GM18499 (cell line): ENCODE data around the gene SNCAIP.
"Not testable (repeated sequence)": the region's sequence is repeated elsewhere in the genome, so short reads cannot be mapped to it uniquely, and the experiment has no call there.

Source experiments
- ATAC-seq: cut with Tn5 transposase; IDR thresholded peaks from one replicate; pipeline ENCODE4 v1.9.1; 2021; ENCODE audit warnings: moderate number of reproducible peaks; ENCODE audit not compliant: insufficient read depth, unreplicated experiment

Gene SNCAIP

GRCh38 chr5:122354293-122354692 is 42.3 kb downstream of the SNCAIP start:
- ATAC-seq, result no peak

- ATAC-seq, result no peak
These were observed 43.3 kb downstream of the SNCAIP start for GRCh38 chr5:122355324-122355723.

GRCh38 chr5:122356855-122357254 is 44.8 kb downstream of the SNCAIP start:
- no peak for ATAC-seq

GRCh38 chr5:122358372-122358979 is 46.4 kb downstream of the SNCAIP start:
- ATAC-seq, result no peak

GRCh38 chr5:122362361-122362760 is 50.3 kb downstream of the SNCAIP start:
- ATAC-seq, result no peak

GRCh38 chr5:122363623-122364022 is 51.6 kb downstream of the SNCAIP start:
- ATAC-seq, result no peak

GRCh38 chr5:122366501-122366900 is 54.5 kb downstream of the SNCAIP start:
- no peak for ATAC-seq

GRCh38 chr5:122367456-122367855 is 55.4 kb downstream of the SNCAIP start:
- ATAC-seq, result no peak

GRCh38 chr5:122368510-122369251 is 56.6 kb downstream of the SNCAIP start:
- no peak for ATAC-seq

- no peak for ATAC-seq
These were observed 57.3 kb downstream of the SNCAIP start for GRCh38 chr5:122369253-122369815.

GRCh38 chr5:122371511-122372151 is 59.6 kb downstream of the SNCAIP start:
- ATAC-seq, result no peak

- ATAC-seq, result no peak
These were observed 62.1 kb downstream of the SNCAIP start for GRCh38 chr5:122374110-122374509.

GRCh38 chr5:122375801-122376200 is 63.8 kb downstream of the SNCAIP start:
- no peak for ATAC-seq

- ATAC-seq, result no peak
These were observed 64.2 kb downstream of the SNCAIP start for GRCh38 chr5:122376250-122376649.

GRCh38 chr5:122377026-122377425 is 65.0 kb downstream of the SNCAIP start:
- ATAC-seq, result no peak

- not testable (repeated sequence) for ATAC-seq
These were observed 70.9 kb downstream of the SNCAIP start for GRCh38 chr5:122382938-122383337.

GRCh38 chr5:122384739-122385235 is 72.8 kb downstream of the SNCAIP start:
- ATAC-seq, result no peak

GRCh38 chr5:122385286-122385685 is 73.2 kb downstream of the SNCAIP start:
- no peak for ATAC-seq

- no peak for ATAC-seq
These were observed 73.8 kb downstream of the SNCAIP start for GRCh38 chr5:122385808-122386207.

- ATAC-seq, result no peak
These were observed 78.1 kb downstream of the SNCAIP start for GRCh38 chr5:122390154-122390553.

GRCh38 chr5:122390694-122391093 is 78.7 kb downstream of the SNCAIP start:
- ATAC-seq, result no peak
